ENCODE results near the gene ARFIP1.

Gene ARFIP1

DNA sequence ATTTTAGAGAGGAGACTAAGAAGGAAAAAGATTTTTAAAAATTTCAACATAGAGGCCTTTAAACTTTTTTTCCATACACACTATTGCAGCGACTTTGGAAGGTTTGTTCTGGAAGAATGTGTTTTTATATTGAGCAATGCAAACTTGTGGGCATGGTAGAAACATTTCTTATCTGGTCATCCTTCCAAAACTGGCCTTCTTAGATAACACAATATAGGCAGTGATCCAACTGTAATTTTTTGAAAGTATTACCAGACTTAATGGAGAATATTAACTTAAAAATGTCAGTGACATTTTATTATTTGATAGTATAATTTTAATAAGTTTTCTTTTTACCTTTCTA, 182.0 kb downstream of the ARFIP1 start:
- DNase-seq (ENCODE audit: low read depth in 3 of 3) = no peak
